HUES64 (cell line): ENCODE measurements around the gene THRB.

Source experiments
- H3K27ac ChIP-seq: 2 replicates; pipeline ENCODE4 v1.7.0; 2013; ENCODE audit warnings: low read depth, low read length, inconsistent platforms
- H3K27me3 ChIP-seq: 2 replicates; pipeline ENCODE4 v1.6.1; 2013; ENCODE audit warnings: mild to moderate bottlenecking, low read length; ENCODE audit not compliant: insufficient read depth
- H3K36me3 ChIP-seq: 2 replicates; pipeline ENCODE4 v1.6.1; 2013; ENCODE audit warnings: mild to moderate bottlenecking, low read length; ENCODE audit not compliant: insufficient read depth
- H3K4me1 ChIP-seq: 2 replicates; pipeline ENCODE4 v1.6.1; 2013; ENCODE audit warnings: mild to moderate bottlenecking, low read length, moderate library complexity; ENCODE audit not compliant: insufficient read depth
- H3K4me3 ChIP-seq: 2 replicates; pipeline ENCODE4 v1.5.1; 2013; ENCODE audit warnings: mild to moderate bottlenecking, low read length, moderate library complexity
- H3K9ac ChIP-seq: 2 replicates; pipeline ENCODE4 v1.6.1; 2013; ENCODE audit warnings: mild to moderate bottlenecking, low read depth, low read length
- H3K9me3 ChIP-seq: 2 replicates; pipeline ENCODE4 v1.6.1; 2013; ENCODE audit warnings: low read depth, low read length; ENCODE audit not compliant: insufficient read depth
- WGBS: fragments of 150-250, 120-280 bp; methylation state at CpG from one replicate; pipeline ENCODE4 v1.1.7; 2013; ENCODE audit warnings: missing lambda C conversion rate; 5-methylcytosine and 5-hydroxymethylcytosine counted together

THRB gene

DNA sequence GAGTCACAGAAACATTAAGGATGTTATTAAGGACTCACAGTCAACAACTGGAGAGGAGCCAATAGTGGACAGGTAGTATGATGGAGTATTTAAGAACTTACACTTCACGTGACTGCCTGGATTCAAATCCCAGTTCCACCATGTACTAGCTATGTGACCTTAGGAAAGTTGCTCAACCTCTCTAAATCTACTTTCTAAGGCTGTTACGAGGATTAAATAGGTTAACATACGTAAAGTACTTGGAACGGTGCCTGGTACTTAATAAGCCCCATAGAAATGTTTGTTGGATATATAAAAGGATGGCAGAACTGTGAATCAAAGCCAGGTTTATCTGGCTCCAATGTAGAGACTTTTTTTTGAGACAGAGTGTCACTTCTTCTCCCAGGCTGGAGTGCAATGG is 24.4 kb downstream of the THRB start:
- Histone ChIP-seq H3K9me3 (no peaks in the 10 kb centered on the region), H3K9ac (no peak overlapping the region), H3K36me3 (no peaks in the 10 kb centered on the region), H3K4me1 (no peaks in the 10 kb centered on the region), H3K27me3 (no peaks in the 10 kb centered on the region), H3K4me3 (no peak overlapping the region), H3K27ac (no peak overlapping the region)
- WGBS: 98% methylated on average over 4 of the region's 4 CpGs

DNA sequence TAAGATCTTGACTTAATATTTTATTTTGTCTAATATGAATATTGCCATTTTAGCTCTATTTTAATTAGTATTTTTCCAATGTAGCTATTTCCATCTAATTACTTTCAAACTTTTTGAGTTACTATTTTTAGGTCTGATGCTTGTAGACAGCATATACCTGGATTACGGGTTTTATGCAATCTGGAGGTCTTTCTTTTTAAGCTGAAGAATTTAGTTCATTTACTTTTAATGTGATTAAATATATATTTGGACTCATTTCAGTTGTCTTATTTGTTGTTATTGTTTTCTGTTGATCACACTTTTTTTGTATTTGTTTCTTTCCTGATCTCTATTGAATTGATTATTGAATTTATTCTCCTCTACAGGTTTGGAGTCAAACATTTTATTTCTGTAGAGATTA is 30.3 kb downstream of the THRB start:
- no peaks in the 10 kb centered on the region for H3K27me3 ChIP-seq
- no peaks in the 10 kb centered on the region for H3K9me3 ChIP-seq
- no peaks in the 10 kb centered on the region for H3K36me3 ChIP-seq
- no peak overlapping the region for H3K4me3 ChIP-seq
- no peak overlapping the region for H3K9ac ChIP-seq
- H3K4me1 ChIP-seq: no peaks in the 10 kb centered on the region
- 100% methylated on average over 1 of the region's 1 CpG for WGBS
- H3K27ac ChIP-seq: no peak overlapping the region

DNA sequence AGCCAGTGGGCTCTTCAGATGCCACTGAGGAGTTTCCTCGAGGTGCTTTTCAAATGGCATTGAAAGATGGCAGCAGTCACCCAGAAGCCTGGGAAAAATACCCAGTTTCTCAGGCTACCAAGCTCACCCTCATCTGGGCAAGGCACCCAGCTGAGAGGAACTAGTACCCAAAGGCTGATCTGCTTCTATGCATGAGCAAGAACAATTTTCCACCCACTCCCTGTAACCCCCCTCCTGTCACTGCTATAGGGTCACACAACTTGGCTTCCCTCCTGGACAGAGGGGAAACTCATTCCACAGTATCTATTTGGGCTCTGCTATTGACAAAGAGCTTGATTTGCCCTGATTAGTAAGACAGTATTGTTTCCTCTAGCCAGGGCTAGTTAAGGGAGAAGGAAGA is 31.9 kb downstream of the THRB start:
- Histone ChIP-seq H3K36me3 (no peaks in the 10 kb centered on the region), H3K27me3 (no peaks in the 10 kb centered on the region), H3K9ac (no peak overlapping the region), H3K9me3 (no peaks in the 10 kb centered on the region), H3K4me1 (0 out of 2 replicates have a peak, but pooled peaks cover 6% of the 10 kb centered on the region), H3K4me3 (no peak overlapping the region), H3K27ac (no peak overlapping the region)
- 84% methylated on average over 1 of the region's 1 CpG for WGBS

DNA sequence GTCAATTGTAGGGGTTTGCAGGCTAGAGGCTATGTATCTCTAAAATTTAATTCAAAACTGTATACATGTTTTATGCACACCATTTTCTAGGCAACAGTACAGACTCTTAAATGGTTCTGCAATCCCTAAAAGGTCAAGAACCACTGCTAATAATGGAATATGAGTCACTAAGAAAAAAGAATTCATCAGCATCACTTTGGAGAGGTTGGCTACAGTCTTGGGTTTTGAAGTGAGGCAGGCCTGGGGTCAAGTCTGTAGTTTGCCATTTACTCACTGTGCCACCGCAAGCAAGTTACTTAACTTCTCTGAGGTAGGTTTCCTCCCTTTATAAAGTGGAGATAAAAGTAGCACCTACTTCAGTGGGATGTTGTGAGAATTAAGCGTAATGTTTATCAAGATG is 33.7 kb downstream of the THRB start:
- H3K27me3 ChIP-seq: no peaks in the 10 kb centered on the region
- H3K9ac ChIP-seq: no peak overlapping the region
- no peak overlapping the region for H3K4me3 ChIP-seq
- 0 out of 2 replicates have a peak, but pooled peaks cover 6% of the 10 kb centered on the region for H3K4me1 ChIP-seq
- H3K9me3 ChIP-seq: no peaks in the 10 kb centered on the region
- WGBS: 92% methylated on average over 1 of the region's 2 CpGs
- H3K27ac ChIP-seq: no peak overlapping the region
- H3K36me3 ChIP-seq: no peaks in the 10 kb centered on the region

DNA sequence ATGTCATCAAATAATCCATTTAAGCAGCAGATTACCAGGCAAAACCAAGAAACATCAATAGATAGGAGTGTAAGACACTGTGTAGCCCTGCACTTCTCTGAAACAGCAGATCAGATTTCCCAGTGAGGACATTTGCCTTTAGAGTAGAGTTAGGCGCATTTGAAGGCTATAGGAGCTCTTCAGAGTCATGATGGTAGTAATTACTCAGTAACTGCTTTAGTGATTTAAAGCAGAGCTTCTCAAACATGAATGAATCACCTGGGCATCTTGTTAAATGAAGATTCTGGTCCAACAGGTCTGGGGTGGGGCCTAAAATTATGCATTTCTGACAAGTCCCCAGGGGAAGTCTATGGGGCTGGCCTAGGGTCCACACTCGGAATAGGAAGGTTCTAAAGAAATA is 36.9 kb downstream of the THRB start:
- no peak overlapping the region for H3K9ac ChIP-seq
- 64% methylated on average over 2 of the region's 2 CpGs for WGBS
- H3K9me3 ChIP-seq: no peaks in the 10 kb centered on the region
- H3K4me3 ChIP-seq: no peak overlapping the region
- no peaks in the 10 kb centered on the region for H3K36me3 ChIP-seq
- no peaks in the 10 kb centered on the region for H3K27me3 ChIP-seq
- H3K4me1 ChIP-seq: 0 out of 2 replicates have a peak, but pooled peaks cover 6% of the 10 kb centered on the region
- no peak overlapping the region for H3K27ac ChIP-seq

DNA sequence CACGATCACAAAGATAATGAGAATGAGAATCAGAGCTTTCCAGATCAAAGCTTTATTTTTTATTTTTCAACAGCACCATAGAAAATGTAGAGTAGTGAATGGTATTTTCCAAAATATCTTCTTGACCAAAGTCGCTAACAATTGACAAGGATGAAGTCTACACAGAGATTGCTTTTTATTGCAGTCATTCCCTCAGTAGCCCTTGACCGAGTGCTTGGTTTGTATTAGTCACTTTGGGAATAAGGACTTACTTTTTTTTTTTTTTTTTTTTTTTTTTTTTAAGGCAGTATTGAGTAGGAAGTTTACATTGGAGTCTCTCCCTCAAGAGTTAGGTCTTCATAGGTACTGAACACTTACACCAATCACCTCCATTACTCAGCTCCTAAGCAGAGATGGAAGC is 39.8 kb downstream of the THRB start:
- Histone ChIP-seq H3K27ac (no peak overlapping the region), H3K9me3 (no peaks in the 10 kb centered on the region), H3K9ac (no peak overlapping the region), H3K36me3 (no peaks in the 10 kb centered on the region), H3K4me3 (no peak overlapping the region), H3K4me1 (0 out of 2 replicates have a peak, but pooled peaks cover 6% of the 10 kb centered on the region), H3K27me3 (no peaks in the 10 kb centered on the region)
- 85% methylated on average over 3 of the region's 3 CpGs for WGBS

DNA sequence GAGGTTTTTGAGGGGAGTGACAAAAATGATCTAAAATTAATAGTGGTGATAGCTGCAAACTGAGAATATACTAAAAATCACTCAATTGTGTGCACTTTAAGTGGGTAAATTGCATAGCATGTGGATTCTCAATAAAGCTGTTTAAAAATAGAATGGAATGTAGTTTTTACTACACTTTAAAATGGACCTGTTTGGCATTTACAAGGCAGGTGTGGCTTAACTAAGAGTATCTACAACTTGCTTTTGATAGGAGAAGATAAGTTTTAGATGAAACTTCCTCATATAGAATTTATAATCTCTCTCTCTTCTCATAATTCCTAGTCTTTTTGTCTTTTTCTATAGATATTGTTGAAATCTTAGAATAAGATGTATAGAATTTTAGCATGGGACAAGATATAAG is 40.3 kb downstream of the THRB start:
- H3K4me3 ChIP-seq: no peak overlapping the region
- 0 out of 2 replicates have a peak, but pooled peaks cover 6% of the 10 kb centered on the region for H3K4me1 ChIP-seq
- H3K27ac ChIP-seq: no peak overlapping the region
- H3K27me3 ChIP-seq: no peaks in the 10 kb centered on the region
- H3K9ac ChIP-seq: no peak overlapping the region
- H3K9me3 ChIP-seq: no peaks in the 10 kb centered on the region
- no peaks in the 10 kb centered on the region for H3K36me3 ChIP-seq

DNA sequence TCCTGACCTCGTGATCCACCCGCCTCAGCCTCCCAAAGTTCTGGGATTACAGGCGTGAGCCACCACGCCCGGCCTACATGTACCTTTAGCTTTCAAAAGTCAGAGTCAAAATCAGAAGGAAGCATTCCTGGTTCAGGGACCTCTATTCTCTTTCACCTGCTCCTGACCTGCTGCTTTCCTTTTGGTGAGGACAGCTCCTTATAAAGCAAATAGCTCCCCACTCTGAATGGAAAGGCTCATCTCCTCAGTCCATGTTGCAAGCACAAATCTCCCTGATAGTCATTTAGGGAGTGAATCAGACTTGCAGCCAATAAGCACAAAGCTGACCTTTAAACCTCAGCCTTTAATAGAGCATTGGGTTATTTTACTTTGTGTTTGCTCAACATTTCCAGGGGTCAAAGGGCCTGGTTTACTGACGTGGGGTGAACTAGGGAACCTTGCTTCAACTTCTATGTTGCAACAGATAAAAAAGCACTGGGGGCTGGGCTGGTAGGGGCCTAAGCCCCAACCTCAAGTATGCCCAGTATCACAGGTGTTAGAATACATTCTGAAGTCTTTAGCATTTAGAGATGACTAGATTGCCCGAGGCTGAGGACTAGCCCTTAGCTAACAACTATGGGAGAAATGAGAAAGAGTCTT is 43.1 kb downstream of the THRB start:
- H3K27ac ChIP-seq: no peak overlapping the region

DNA sequence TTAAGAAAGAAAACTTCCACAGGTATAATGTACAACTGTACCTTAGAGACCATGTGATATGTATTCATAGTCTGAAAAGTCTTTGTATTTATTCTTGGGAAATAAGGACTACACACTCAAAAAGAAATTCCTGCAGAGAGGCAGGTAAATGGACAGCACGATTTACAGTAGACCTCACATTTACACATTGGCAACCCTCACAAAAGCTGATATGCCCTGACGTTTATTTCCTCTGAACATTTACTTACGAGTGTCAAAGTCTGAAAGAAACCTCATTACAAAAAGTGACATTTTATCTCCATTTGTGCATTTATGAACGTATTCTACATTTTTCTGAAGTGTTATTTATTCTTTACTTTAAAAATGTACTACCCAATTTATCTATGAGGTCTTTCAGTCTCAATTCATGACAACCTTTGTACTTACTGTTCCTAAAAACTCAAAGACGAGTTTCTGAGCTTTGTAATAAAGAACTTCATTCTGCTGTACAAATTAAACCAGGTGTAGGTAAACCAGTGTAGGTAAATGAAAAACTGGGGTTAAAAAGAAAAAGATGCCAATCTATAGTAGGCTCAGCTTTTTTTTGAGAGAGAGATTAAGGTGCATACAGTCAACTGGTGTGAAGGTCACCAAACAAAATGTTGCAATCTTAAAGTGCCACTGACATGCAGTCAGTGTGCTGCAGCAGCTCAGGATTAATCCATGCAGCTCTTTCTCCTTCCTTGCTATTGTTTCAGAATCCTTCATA is 44.3 kb downstream of the THRB start:
- no peak overlapping the region for H3K4me3 ChIP-seq
- no peaks in the 10 kb centered on the region for H3K4me1 ChIP-seq
- H3K9me3 ChIP-seq: no peaks in the 10 kb centered on the region
- H3K9ac ChIP-seq: no peak overlapping the region
- no peak overlapping the region for H3K27ac ChIP-seq
- 94% methylated on average over 4 of the region's 5 CpGs for WGBS
- H3K36me3 ChIP-seq: no peaks in the 10 kb centered on the region
- H3K27me3 ChIP-seq: no peaks in the 10 kb centered on the region

More for the DNA sequence above, 43.1 kb downstream of the THRB start:
- no peak overlapping the region for H3K9ac ChIP-seq
- H3K9me3 ChIP-seq: no peaks in the 10 kb centered on the region
- WGBS: 85% methylated on average over 7 of the region's 7 CpGs
- no peaks in the 10 kb centered on the region for H3K36me3 ChIP-seq
- no peaks in the 10 kb centered on the region for H3K27me3 ChIP-seq
- H3K4me1 ChIP-seq: no peaks in the 10 kb centered on the region
- no peak overlapping the region for H3K4me3 ChIP-seq

DNA sequence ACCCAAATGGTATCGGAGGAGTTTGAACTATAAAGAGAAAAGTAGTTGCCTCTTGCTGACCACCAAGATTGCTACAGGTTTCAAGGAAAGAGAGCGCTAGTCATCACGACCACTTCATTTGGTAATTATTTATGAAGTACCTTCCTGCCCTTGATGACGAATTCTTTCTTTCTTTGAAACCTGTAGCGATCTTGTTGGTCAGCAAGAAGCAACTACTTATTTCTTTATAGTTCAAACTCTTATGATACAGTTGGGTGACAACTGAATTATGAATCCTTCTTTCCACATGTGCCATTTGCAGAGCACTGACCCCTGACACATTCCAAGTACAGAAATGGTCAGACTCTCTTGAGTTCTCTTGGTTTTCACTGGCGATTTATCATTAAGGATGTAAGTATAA is 46.8 kb downstream of the THRB start:
- Histone ChIP-seq H3K9ac (no peak overlapping the region), H3K9me3 (no peaks in the 10 kb centered on the region), H3K27ac (no peak overlapping the region), H3K36me3 (no peaks in the 10 kb centered on the region), H3K27me3 (no peaks in the 10 kb centered on the region), H3K4me3 (no peak overlapping the region), H3K4me1 (no peaks in the 10 kb centered on the region)
- WGBS: 98% methylated on average over 6 of the region's 6 CpGs

DNA sequence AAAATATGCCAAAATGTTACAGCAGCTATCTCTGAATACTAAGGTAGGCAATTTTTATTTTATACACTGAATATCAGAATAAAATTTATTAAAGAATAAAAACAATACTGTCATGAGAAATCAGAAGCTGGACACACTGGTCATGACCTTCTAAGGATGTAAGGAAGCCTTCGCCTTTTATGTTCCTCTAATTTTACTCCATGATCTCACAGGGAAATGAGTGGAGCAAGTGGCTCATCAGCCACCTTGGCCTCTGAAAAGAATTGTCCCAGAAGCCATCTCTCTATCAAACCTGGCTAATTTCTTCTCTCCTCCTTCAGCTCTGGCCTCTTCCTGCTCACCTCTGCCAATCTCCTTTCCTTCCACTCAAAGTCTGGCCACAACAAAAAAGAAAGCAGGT is 48.6 kb downstream of the THRB start:
- Histone ChIP-seq H3K27me3 (no peaks in the 10 kb centered on the region), H3K36me3 (no peaks in the 10 kb centered on the region), H3K4me1 (no peaks in the 10 kb centered on the region), H3K9ac (no peak overlapping the region), H3K4me3 (no peak overlapping the region), H3K9me3 (no peaks in the 10 kb centered on the region), H3K27ac (no peak overlapping the region)
- 92% methylated on average over 1 of the region's 1 CpG for WGBS
